ENCODE results near the gene CELF2. TPM values are rescaled to one million over a fixed set of nuclear protein-coding genes. Genes with fewer than 3 reads are reported as not detected.

The CELF2 gene
- total RNA-seq, 2 donors from 2014 or later: 10.4 to 11.2 TPM

- DNase-seq (no peak), ATAC-seq (no peak)
- Histone ChIP-seq H3K27ac (no peak overlapping the region), H3K27me3 (no peaks in the 10 kb centered on the region), H3K36me3 (replicated peaks in 1 of 2; ENCODE audit: insufficient read depth in 1 of 2, low read depth in 2 of 2) (no peaks in the 10 kb centered on the region), H3K4me1 (no peaks in the 10 kb centered on the region), H3K9me3 (no peaks in the 10 kb centered on the region), H3K4me3 (no peak overlapping the region)
- TF ChIP-seq CTCF (IDR thresholded peaks at IDR 0.05) (no peak), POLR2A (IDR thresholded peaks at IDR 0.05) (no peak)
- intact Hi-C loops (cut with DNase I): no loop called here
- WGBS, 2 donors: 0% methylated on average over 1 of the region's 1 CpG
These were observed 64.9 kb downstream of the CELF2 start for GRCh38 chr10:11082526-11082925.

- H3K4me3 ChIP-seq: no peak overlapping the region
- ATAC-seq: no peak
- intact Hi-C loops (cut with DNase I): no loop called here
- 76 to 84% methylated on average over 6 of the region's 6 CpGs for WGBS, 2 donors
- no peak for DNase-seq
- no peaks in the 10 kb centered on the region for H3K27me3 ChIP-seq
- H3K36me3 ChIP-seq (replicated peaks in 1 of 2; ENCODE audit: insufficient read depth in 1 of 2, low read depth in 2 of 2): no peaks in the 10 kb centered on the region
- TF ChIP-seq POLR2A (IDR thresholded peaks at IDR 0.05): no peak
- TF ChIP-seq CTCF (IDR thresholded peaks at IDR 0.05): no peak
- H3K4me1 ChIP-seq: no peaks in the 10 kb centered on the region
- H3K27ac ChIP-seq: no peak overlapping the region
- no peaks in the 10 kb centered on the region for H3K9me3 ChIP-seq
These were observed 65.4 kb downstream of the CELF2 start for GRCh38 chr10:11083051-11083450.

GRCh38 chr10:11085545-11085944 lies 67.9 kb downstream of the CELF2 start:
- DNase-seq (no peak), ATAC-seq (no peak)
- H3K36me3 ChIP-seq (replicated peaks in 1 of 2; ENCODE audit: insufficient read depth in 1 of 2, low read depth in 2 of 2): no peaks in the 10 kb centered on the region
- no peak overlapping the region for H3K27ac ChIP-seq
- intact Hi-C loops (cut with DNase I): no loop called here
- H3K4me1 ChIP-seq: no peaks in the 10 kb centered on the region
- H3K9me3 ChIP-seq: no peaks in the 10 kb centered on the region
- no peak overlapping the region for H3K4me3 ChIP-seq
- 56 to 57% methylated on average over 4 of the region's 4 CpGs for WGBS, 2 donors
- TF ChIP-seq POLR2A (IDR thresholded peaks at IDR 0.05) (no peak), CTCF (IDR thresholded peaks at IDR 0.05) (no peak)
- no peaks in the 10 kb centered on the region for H3K27me3 ChIP-seq

- Histone ChIP-seq H3K9me3 (no peaks in the 10 kb centered on the region), H3K36me3 (replicated peaks in 1 of 2; ENCODE audit: insufficient read depth in 1 of 2, low read depth in 2 of 2) (no peaks in the 10 kb centered on the region), H3K27me3 (no peaks in the 10 kb centered on the region), H3K27ac (no peak overlapping the region), H3K4me3 (no peak overlapping the region), H3K4me1 (no peaks in the 10 kb centered on the region)
- no peak for ATAC-seq
- no peak for DNase-seq
- WGBS, 2 donors: 40 to 51% methylated on average over 13 of the region's 13 CpGs
- TF ChIP-seq CTCF (IDR thresholded peaks at IDR 0.05) (no peak), POLR2A (IDR thresholded peaks at IDR 0.05) (no peak)
- intact Hi-C loops (cut with DNase I): no loop called here
These were observed 68.6 kb downstream of the CELF2 start for GRCh38 chr10:11086177-11086840.

DNA sequence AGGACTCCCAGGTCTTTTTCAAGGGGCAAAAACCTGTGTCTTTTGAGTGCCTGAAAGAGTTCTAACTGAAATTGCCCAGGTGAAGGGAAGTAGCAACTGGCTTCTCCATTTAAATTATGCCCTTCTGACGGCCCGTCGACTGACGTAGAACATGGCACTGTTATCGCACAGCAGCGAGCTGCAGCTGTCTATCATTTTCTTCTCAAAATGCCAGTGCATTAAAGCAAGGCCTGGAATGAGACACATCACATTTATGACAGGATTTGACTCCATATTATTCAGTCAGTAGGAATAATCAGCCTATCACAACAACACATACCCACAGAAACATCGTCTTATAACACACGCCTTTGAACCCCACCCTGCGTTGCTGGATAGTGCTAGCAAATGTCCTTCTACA lies 69.7 kb downstream of the CELF2 start:
- no peak overlapping the region for H3K4me3 ChIP-seq
- WGBS, 2 donors: 81 to 86% methylated on average over 9 of the region's 9 CpGs
- ATAC-seq (no peak), DNase-seq (no peak)
- H3K27me3 ChIP-seq: no peaks in the 10 kb centered on the region
- H3K9me3 ChIP-seq: no peaks in the 10 kb centered on the region
- TF ChIP-seq POLR2A (IDR thresholded peaks at IDR 0.05): no peak
- no peak for TF ChIP-seq CTCF (IDR thresholded peaks at IDR 0.05)
- no peak overlapping the region for H3K27ac ChIP-seq
- H3K4me1 ChIP-seq: no peaks in the 10 kb centered on the region
- no peaks in the 10 kb centered on the region for H3K36me3 ChIP-seq (replicated peaks in 1 of 2; ENCODE audit: insufficient read depth in 1 of 2, low read depth in 2 of 2)
- intact Hi-C loops (cut with DNase I): no loop called here

Data from body of pancreas (tissue), 4 donors.